ENCODE measurements around the gene TAF11L14.
"Not testable (repeated sequence)": the region's sequence is repeated elsewhere in the genome, so short reads cannot be mapped to it uniquely, and the experiment has no call there.

- not testable (repeated sequence) for TF ChIP-seq CTCF, POLR2A (IDR thresholded peaks at IDR 0.05)
Observed at GRCh38 chr5:17594255-17594654, 40.0 kb upstream of the TAF11L14 start, which contains the start of gene TAF11L9.
